Spleen (tissue), 7 donors: ENCODE data around the gene JAG1.

Experiments
- CTCF ChIP-seq, 11 experiments: fragments of 200-600 bp in 7 of 11; fragments of 450-650 bp in 4 of 11; sonication (generic) in 4 of 11; IDR thresholded peaks in 8 of 11; conservative IDR thresholded peaks in 3 of 11; 1 replicate in 7 of 11; 2 replicates in 4 of 11; pipeline versions ENCODE4 v1.4.0 to v1.8.0; 2016 to 2021; ENCODE audit warnings: antibody characterized with exemption in 11 of 11, inconsistent platforms in 4 of 11, mild to moderate bottlenecking in 1 of 11
- POLR2A ChIP-seq, 3 donors: fragments of 450-650 bp; IDR thresholded peaks; one replicate each; pipeline ENCODE4 v1.5.1; 2017; ENCODE audit warnings: antibody characterized with exemption in 3 of 3, mild to moderate bottlenecking in 1 of 3
- POLR2AphosphoS5 ChIP-seq, 3 donors: sonication (generic); formaldehyde crosslinking; IDR thresholded peaks; one replicate each; pipeline ENCODE4 v1.5.1; 2017; ENCODE audit warnings: antibody characterized with exemption in 3 of 3
- donor health status: DM: no; HTN: no; CAD: no; lungs with moderate emphysema.
- donor health status: DM: no; HTN: no; CAD: no.
- donor health status: DM: no; HTN: no; CAD: no.

GRCh38 chr20:10671221-10671918, 2.4 kb downstream of the JAG1 start:
- TF ChIP-seq CTCF (IDR thresholded peaks at IDR 0.05 in 8 of 11, conservative IDR thresholded peaks at IDR 0.05 in 3 of 11) (peak in 9 of 11 experiments; percentile 7 to 62 (median 43)), POLR2A (IDR thresholded peaks at IDR 0.05) (no peak), POLR2AphosphoS5 (IDR thresholded peaks at IDR 0.05) (peak; percentile 43 to 67 (median 61))
